Kidney (tissue), 14 donors: Measurements from ENCODE around the gene TTYH2. TPM values are rescaled to one million over a fixed set of nuclear protein-coding genes. Genes with fewer than 3 reads are reported as not detected.

Experiments used
- DNase-seq, 5 donors: peaks; one replicate each; pipeline ENCODE4 v3.0.0-alpha.2; 2013 to 2020
- FAIRE-seq: peaks from 2 replicates; lab custom pipeline; 2012; peaks lifted over from hg19 to GRCh38; lab: Jason Lieb, UNC
- H3K27ac ChIP-seq, 2 donors: one replicate each; pipeline ENCODE4 v1.7.0; 2013; ENCODE audit warnings: low read depth in 2 of 2, low read length in 2 of 2, inconsistent platforms in 1 of 2
- H3K27me3 ChIP-seq: one replicate; pipeline ENCODE4 v1.7.1; 2013; ENCODE audit warnings: low read length, inconsistent platforms; ENCODE audit not compliant: control insufficient read depth, insufficient read depth
- H3K36me3 ChIP-seq, 3 donors: one replicate each; pipeline versions ENCODE4 v1.7.0 to v1.7.1; 2013; ENCODE audit warnings: low read length in 3 of 3, control low read depth in 1 of 3, inconsistent platforms in 1 of 3; ENCODE audit not compliant: insufficient read depth in 3 of 3, control insufficient read depth in 2 of 3
- H3K4me1 ChIP-seq, 3 donors: one replicate each; pipeline versions ENCODE4 v1.7.0 to v1.7.1; 2013; ENCODE audit warnings: low read length in 3 of 3, inconsistent platforms in 1 of 3, low read depth in 1 of 3; ENCODE audit not compliant: control insufficient read depth in 2 of 3, insufficient read depth in 2 of 3
- H3K4me3 ChIP-seq, 3 donors: one replicate each; pipeline versions ENCODE4 v1.7.0 to v1.8.1; 2013; ENCODE audit warnings: low read length in 3 of 3, control low read depth in 1 of 3, inconsistent platforms in 1 of 3
- H3K9ac ChIP-seq, 3 donors: one replicate each; pipeline versions ENCODE4 v1.7.0 to v1.7.1; 2013; ENCODE audit warnings: low read length in 3 of 3, control low read depth in 1 of 3, inconsistent platforms in 1 of 3
- H3K9me3 ChIP-seq, 3 donors: one replicate each; pipeline versions ENCODE4 v1.7.0 to v1.7.1; 2013; ENCODE audit warnings: low read length in 3 of 3, control low read depth in 1 of 3, inconsistent platforms in 1 of 3; ENCODE audit not compliant: control insufficient read depth in 2 of 3, insufficient read depth in 1 of 3
- CTCF ChIP-seq: IDR thresholded peaks from 3 replicates; pipeline ENCODE4 v1.5.1; 2012; ENCODE audit warnings: mild to moderate bottlenecking, moderate library complexity, borderline replicate concordance; ENCODE audit not compliant: insufficient read depth; ENCODE audit errors: extremely low read depth
- intact Hi-C: fragments of 100-400 bp; cut with DNase I; formaldehyde crosslinking; loops from one replicate; pipeline ENCODE4 v1.11.1; 2022
- polyA plus RNA-seq: library from polyadenylated mRNA; stranded (reverse); fragments of 350-450 nt; fragmentation: Illumina TruSeq; extraction: RNeasy Lipid Tissue Mini Kit (QIAGEN cat#74804); gene quantifications from one replicate; pipeline ENCODE4 v1.2.3, GENCODE V29; 2014; ENCODE audit warnings: low read depth, low replicate concordance; ENCODE audit not compliant: insufficient read depth
- total RNA-seq: library from RNA; stranded (reverse); fragmentation: NEBNext Ultra II Directional; extraction: Animal tissue kit (Norgen Biotek cat#: 25700); gene quantifications from one replicate; pipeline ENCODE4 v1.2.1, GENCODE V29; 2021
- donor health status: control.
- donor health status: control.
- donor health status: control.
- donor health status: control.
- donor health status: control.
- donor health status: DM: yes; HTN: yes; CAD: no.
- donor health status: Normal renal cell carcinoma (clear cell type).

Gene TTYH2
- total and polyA plus RNA-seq, 2 donors from 2014 or later = 2.4 to 7.1 TPM

- no peaks in the 10 kb centered on the region for H3K27me3 ChIP-seq
- H3K36me3 ChIP-seq = no peaks in the 10 kb centered on the region
- TF ChIP-seq CTCF = no peak
- FAIRE-seq = no peak
- intact Hi-C loops = no loop called here
- no peaks in the 10 kb centered on the region for H3K9me3 ChIP-seq
- H3K9ac ChIP-seq = no peak overlapping the region
- no peaks in the 10 kb centered on the region for H3K4me1 ChIP-seq
- H3K27ac ChIP-seq = no peak overlapping the region
- DNase-seq = peak in 2 of 5 donors; percentile 31 to 54
- H3K4me3 ChIP-seq = no peak overlapping the region
Measured at GRCh38 chr17:74182041-74182723, 31.2 kb upstream of the TTYH2 start.

GRCh38 chr17:74183411-74183810 is 30.0 kb upstream of the TTYH2 start:
- Histone ChIP-seq H3K4me3 (no peak overlapping the region), H3K27ac (no peak overlapping the region), H3K36me3 (no peaks in the 10 kb centered on the region), H3K27me3 (no peaks in the 10 kb centered on the region), H3K9me3 (no peaks in the 10 kb centered on the region), H3K9ac (no peak overlapping the region), H3K4me1 (no peaks in the 10 kb centered on the region)
- no peak for TF ChIP-seq CTCF
- peak in 2 of 5 donors; percentile 23 to 44 for DNase-seq
- FAIRE-seq = no peak
- intact Hi-C loops = no loop called here

- intact Hi-C loops = no loop called here
- no peaks in the 10 kb centered on the region for H3K4me1 ChIP-seq
- FAIRE-seq = no peak
- H3K9me3 ChIP-seq = peaks cover 0 to 3% (median 0%) of the 10 kb centered on the region in 3 donors
- H3K9ac ChIP-seq = no peak overlapping the region
- no peak overlapping the region for H3K4me3 ChIP-seq
- H3K36me3 ChIP-seq = no peaks in the 10 kb centered on the region
- DNase-seq = peak in 2 of 5 donors; percentile 17 to 41
- no peak overlapping the region for H3K27ac ChIP-seq
- no peaks in the 10 kb centered on the region for H3K27me3 ChIP-seq
- TF ChIP-seq CTCF = no peak
Measured at GRCh38 chr17:74185571-74186185, 27.7 kb upstream of the TTYH2 start.
